GM19035 (cell line): Measurements from ENCODE around the gene NXN.
"Not testable (repeated sequence)": the region's sequence is repeated elsewhere in the genome, so short reads cannot be mapped to it uniquely, and the experiment has no call there.

Experiments
- ATAC-seq: cut with Tn5 transposase; IDR thresholded peaks from one replicate; pipeline ENCODE4 v1.9.1; 2021; ENCODE audit not compliant: unreplicated experiment

The NXN gene

DNA sequence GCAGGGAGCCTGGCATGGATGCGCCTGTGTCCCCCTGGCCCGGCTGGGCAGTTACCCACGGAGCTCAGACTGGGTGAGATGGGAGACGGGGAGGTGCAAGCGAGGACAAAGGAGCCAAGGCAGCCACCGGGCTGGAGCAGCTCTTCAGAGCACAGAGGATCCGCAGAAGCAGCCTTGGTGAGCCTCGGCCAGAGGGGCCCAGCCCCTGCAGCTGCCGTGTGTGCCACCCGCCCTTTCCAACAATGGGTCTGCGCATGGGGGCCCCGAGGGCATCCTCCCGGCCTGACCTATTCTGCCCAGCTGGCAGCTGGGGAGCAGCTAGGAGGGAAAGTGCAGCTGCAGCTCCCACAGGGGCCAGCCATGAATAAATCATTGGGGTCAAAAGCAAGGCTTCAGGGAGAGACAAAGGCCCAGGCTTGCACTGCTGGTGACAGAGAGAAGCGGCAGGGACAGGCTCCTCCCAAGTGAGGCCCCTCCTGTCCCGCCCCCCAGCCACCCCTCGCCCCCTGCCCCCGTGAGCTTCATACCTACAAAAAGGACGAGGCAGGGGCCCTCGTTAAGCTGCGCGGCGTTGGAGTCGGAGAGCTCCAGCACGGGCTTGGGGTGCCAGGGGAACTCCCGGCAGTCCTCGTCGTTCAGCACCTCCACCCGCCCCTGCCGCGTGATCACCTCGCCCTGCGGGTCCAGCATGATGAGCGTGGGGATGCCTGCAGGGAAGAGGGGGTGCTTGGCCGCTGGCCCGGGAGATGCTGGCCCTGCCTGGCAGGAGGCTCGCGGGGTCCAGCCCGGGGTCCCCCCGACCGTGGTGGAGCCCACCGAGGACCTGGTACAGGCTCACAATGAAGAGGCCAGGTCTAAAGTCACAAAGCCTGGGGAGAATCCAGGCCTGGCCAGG, 174.8 kb downstream of the NXN start:
- no peak for ATAC-seq

DNA sequence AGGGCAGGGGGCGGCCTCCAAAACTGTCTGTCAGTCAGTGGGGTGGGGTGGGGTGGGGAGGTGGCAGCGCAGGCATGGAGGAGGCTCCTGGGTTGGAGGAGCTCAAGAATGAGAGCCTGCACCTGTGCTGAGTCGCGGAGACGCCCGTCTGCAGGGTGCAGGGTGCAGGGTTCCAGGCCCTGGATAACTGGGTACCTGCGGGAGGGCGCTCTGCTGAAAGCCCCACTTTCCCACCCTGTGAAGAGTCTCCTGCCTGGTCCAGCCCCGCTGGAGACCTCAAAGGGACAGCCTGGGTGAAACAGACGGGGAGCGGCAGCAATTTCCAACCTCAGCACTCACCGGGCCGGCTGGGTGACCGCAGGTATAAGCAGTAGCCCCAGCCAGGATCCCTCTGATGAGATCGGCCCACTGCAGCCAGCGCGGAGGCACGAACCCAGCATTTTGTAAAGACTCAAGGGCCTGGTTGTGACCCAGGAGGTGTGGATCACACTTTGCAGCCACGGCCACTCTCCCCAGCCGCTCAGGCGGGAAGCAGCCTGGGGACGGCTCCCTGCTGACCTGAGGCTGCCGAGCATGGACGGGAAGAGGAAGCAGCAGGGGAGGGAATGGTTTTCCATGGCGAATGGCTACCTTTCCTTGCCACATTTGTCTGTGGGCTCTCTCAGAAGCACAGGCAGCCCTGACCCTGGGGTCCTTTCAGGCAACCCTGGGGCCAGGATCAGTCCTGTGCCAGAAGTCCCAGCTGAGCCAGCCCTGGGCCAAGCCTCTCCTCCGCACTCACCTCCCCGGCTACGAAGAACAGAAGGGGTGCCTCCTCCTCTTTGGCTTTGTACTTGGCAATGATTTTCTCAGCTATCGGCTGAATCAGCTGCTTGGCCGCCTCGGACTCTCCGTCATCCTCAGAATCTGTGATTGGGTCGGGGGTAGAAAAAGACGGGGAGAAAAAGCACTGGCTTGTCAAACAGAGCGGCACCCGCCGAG, 176.4 kb downstream of the NXN start:
- no peak for ATAC-seq

- ATAC-seq, result no peak
These were observed 177.1 kb downstream of the NXN start for GRCh38 chr17:802481-802880.

- ATAC-seq, result no peak
These were observed 177.9 kb downstream of the NXN start for GRCh38 chr17:801660-802059.

DNA sequence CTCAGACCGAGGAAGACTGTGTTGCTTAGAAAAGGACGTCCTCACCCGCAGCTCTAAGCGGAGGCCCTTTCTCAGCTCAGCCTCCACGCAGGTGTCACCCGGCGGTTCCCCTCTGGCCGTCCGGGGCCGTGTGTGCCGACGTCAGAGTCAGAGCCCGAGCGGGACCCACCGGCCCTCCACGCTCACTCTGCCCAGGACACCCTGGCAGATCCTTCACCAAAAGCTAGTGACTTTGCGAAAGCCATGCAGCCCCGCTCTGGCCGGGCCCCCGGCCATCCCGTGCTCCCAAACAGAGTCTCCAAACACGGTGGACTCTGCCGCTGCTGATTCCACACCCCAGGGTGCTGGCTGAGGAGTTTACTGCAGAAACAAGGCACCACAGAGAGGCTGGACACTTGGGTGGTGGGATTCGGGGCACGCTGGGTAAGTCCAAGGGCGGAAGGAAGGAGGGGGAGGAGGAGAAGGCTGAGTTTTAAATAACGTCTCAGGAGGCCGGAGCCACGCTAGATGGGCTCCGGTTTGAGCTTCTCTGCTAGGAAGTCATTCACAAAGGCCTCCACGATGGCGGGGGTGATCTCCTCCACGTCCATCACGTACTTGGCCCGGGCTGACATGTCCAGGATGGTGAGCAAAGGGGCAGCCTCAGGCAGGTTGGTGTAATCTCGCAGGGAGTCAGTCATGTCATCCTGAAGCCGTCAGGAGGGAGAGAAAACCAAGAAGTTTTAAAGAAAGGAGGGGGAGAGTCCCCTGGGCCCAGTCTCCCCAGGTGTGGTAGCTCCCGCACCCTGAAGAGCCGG, 178.9 kb downstream of the NXN start:
- no peak for ATAC-seq

DNA sequence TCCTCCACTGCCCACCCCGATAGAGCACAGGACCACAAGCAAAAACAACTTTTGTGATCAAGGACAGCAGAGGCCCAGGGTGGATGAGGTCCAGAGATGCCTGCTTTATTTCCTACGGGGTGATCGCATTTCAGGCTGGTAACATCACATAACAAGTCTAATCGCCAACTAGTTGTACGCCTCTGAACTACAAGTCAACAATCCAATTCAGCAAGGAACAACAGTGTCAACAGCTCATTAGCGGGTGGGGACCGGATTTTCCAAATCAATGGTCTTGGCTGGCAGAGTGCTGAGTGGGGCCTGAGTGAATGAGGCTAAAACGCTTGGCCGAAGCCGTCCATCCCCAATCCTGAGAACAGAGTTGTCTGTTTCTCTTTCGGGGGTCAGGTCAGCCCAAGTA, 180.3 kb downstream of the NXN start:
- no peak for ATAC-seq

- no peak for ATAC-seq
These were observed 181.3 kb downstream of the NXN start for GRCh38 chr17:798246-798645.

DNA sequence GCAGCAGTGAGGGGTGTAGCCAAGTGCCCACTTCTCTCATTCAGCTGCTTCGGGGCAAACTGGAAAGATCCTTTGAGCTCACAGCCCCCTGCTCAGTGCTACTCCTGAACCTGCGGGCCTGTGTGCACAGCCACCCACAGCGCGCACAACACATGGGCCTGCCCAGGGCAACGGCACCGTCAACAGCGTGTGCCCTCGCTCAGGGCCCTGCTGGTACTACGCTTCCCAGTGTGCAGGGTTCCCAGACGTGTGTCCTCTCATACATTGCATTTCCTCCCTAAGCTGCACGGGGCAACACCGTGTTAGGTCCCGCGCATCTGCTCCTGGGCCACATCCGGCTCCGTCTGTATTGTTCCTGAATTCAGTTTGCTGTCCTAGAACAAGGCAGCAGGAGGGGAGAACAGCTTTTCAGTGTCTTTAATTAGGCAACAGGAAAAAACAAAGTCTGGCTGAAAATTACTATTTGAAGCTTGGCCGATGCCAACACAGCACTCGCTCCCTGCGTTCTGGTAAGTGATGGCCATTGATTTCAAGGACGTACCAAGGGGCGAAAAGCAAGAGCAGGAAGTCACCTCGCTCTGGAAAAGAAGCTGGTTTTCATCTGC, 182.2 kb downstream of the NXN start:
- no peak for ATAC-seq

- no peak for ATAC-seq
These were observed 183.0 kb downstream of the NXN start for GRCh38 chr17:796609-797008.

GRCh38 chr17:795721-796120, 183.9 kb downstream of the NXN start:
- no peak for ATAC-seq

DNA sequence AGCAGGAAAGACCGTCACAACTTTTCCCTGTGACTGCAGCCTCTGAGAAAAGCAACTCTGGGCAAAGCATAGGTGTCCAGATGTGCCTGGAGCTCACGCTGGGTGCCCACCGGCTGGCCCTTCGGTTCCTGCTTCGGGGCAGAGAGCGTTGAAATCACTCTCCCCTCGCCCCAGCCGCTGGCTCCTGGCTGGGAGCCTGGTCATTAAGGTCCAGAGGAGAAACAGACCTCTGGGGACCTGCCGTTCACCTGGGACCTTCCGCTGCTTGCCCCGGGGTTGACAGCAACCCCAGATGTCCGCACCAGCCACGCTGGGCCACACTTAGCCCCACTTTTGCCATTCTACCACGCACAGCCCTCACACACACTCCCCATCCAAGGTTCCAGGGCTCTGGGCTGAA, 184.3 kb downstream of the NXN start:
- ATAC-seq, result no peak

- no peak for ATAC-seq
These were observed 184.7 kb downstream of the NXN start for GRCh38 chr17:794876-795275.

- ATAC-seq, result no peak
These were observed 187.3 kb downstream of the NXN start for GRCh38 chr17:792277-792676.

GRCh38 chr17:791829-792228, 187.7 kb downstream of the NXN start:
- ATAC-seq, result no peak

- ATAC-seq, result not testable (repeated sequence)
These were observed 188.7 kb downstream of the NXN start for GRCh38 chr17:790874-791247.

GRCh38 chr17:789931-790873, 189.4 kb downstream of the NXN start:
- ATAC-seq, result not testable (repeated sequence)

DNA sequence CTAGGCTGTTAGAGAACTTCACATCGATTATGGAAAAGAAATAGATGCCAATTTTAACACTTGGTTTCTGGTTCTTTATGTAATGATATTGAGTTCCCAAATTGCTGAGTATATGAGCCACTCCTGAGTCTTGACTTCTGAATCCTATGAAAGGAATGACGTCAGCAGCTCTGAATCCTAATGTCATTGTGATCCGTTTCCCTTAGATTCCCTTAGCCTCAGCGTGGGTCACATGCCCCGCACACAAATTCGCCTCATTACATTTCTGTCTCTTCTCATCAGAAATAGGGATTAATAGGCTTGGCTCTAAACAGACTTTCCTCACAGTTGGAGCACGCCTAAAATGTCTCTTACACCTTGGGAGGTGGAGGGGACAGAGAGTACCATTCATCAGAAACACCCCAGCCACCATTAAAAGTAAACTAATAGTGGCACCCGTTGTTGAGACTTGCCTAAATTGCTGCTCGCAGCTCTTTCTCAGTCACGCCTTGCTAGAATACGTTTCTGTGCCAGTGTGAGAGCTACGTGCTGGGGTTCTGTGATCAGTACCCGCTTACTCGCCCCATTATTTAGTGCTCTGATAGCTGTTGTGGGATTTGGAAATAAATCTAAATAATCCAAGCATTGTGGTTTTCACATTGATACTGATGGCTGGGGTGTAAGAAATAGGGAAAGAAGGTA, 190.3 kb downstream of the NXN start:
- no peak for ATAC-seq

DNA sequence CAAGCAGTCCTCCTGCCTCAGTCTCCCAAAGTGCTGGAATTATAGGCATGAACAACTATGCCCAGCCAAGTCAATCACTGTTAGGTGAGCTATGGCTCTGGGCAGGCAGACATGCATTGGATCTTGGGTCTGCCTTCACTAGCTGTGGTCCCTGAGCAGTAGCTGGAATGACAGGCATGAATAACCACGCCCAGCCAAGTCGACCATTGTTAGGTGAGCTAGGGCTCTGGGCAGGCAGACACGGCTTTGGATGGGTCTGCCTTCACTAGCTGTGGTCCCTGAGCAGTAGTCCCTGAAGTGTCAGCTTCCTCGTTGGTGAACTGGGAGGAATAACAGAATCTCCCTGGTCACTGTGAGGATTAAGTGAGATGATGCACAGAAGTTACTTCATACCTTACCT, 191.0 kb downstream of the NXN start:
- no peak for ATAC-seq

DNA sequence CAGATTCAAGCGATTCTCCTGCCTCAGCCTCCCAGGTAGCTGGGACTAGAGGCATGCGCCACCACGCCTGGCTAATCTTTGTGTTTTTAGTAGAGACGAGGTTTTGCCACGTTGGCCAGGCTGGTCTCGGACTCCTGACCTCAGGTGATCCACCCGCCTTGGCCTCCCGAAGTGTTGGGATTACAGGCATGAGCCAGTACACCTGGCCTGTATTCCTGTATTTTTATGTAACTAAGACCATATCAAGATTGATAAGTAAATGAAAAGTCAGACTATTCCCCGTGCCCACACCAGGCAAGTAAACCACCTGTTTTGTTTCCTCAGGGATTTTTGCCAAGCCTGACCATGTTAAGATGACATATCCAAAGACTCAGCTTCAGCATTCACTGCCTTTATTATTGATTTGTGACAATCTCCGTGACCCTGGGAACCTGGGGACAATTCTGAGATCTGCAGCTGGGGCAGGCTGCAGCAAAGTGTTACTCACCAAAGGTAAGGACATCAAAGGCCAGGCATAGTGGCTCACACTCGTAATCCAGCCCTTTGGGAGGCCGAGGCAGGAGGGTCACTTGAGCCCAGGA, 191.8 kb downstream of the NXN start:
- ATAC-seq, result no peak
